ENCODE measurements around the gene OGT.

Gene OGT

DNA sequence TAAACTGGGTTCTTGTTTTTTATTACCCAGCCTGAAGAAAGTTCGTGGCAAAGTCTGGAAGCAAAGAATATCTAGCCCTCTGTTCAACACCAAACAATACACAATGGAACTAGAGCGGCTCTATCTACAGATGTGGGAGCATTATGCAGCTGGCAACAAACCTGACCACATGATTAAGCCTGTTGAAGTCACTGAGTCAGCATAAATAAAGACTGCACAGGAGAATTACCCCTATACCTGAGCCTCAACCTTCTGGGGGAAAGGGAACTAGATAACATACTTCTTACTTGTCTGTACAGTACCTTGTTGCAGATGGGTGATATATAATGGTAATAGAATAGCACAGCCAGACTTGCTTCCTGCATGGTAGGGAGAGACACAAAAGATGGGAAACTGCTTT lies 40.7 kb downstream of the OGT start:
- Histone ChIP-seq H3K9me3 (ENCODE audit: control insufficient read depth, insufficient read depth, low read length) (no peaks in the 10 kb centered on the region), H3K4me2 (ENCODE audit: low read length) (no peak overlapping the region), H3K4me1 (ENCODE audit: control insufficient read depth, low read length) (no peaks in the 10 kb centered on the region), H3K36me3 (ENCODE audit: control insufficient read depth, low read length) (peaks cover 55% of the 10 kb centered on the region), H4K20me1 (ENCODE audit: control insufficient read depth, insufficient read depth, low read depth, low read length) (no peaks in the 10 kb centered on the region), H3K4me3 (ENCODE audit: low read length) (no peak overlapping the region), H3K9me2 (replicated peaks; ENCODE audit: control insufficient read depth, low read length) (no peaks in the 10 kb centered on the region), H3K27me3 (ENCODE audit: control insufficient read depth, low read length) (no peaks in the 10 kb centered on the region), H3F3A (ENCODE audit: control insufficient read depth, insufficient read depth) (no peaks in the 10 kb centered on the region), H3K79me2 (ENCODE audit: control insufficient read depth, low read length) (no peaks in the 10 kb centered on the region), H3K27ac (ENCODE audit: low read depth, low read length) (no peak overlapping the region)
- TF ChIP-seq, protein P1, sequence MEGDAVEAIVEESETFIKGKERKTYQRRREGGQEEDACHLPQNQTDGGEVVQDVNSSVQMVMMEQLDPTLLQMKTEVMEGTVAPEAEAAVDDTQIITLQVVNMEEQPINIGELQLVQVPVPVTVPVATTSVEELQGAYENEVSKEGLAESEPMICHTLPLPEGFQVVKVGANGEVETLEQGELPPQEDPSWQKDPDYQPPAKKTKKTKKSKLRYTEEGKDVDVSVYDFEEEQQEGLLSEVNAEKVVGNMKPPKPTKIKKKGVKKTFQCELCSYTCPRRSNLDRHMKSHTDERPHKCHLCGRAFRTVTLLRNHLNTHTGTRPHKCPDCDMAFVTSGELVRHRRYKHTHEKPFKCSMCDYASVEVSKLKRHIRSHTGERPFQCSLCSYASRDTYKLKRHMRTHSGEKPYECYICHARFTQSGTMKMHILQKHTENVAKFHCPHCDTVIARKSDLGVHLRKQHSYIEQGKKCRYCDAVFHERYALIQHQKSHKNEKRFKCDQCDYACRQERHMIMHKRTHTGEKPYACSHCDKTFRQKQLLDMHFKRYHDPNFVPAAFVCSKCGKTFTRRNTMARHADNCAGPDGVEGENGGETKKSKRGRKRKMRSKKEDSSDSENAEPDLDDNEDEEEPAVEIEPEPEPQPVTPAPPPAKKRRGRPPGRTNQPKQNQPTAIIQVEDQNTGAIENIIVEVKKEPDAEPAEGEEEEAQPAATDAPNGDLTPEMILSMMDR (IDR thresholded peaks at IDR 0.05; ENCODE audit: low read depth, low read length, poor library complexity, severe bottlenecking): no peak
- no peak for TF ChIP-seq EZH2phosphoT487 (IDR thresholded peaks at IDR 0.05; ENCODE audit: borderline replicate concordance, low read length)

DNA sequence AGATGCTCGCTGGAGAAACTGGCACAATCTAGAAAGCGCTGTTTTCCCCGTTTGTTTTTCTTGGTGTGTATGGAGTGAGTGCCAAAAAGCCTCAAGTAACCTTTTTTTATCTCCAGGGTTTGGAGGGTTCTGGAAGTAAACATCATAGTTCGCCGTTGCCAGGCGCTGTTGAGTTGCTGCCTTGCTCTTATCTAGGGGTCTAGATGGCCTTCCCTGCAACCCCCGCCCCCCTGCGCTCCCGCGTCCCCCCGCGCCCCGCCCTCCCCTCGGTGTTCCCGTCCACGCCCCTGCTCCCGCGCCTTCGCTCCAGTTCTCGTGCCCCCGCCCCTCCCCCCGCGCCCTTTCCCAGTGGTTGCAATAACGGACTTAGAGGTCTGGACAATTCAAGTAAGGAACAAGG lies 44.8 kb downstream of the OGT start:
- no peak for TF ChIP-seq EZH2phosphoT487 (IDR thresholded peaks at IDR 0.05; ENCODE audit: borderline replicate concordance, low read length)
- TF ChIP-seq, protein P1 (IDR thresholded peaks at IDR 0.05; ENCODE audit: low read depth, low read length, poor library complexity, severe bottlenecking): no peak
- H3K27me3 ChIP-seq (ENCODE audit: control insufficient read depth, low read length): no peaks in the 10 kb centered on the region

DNA sequence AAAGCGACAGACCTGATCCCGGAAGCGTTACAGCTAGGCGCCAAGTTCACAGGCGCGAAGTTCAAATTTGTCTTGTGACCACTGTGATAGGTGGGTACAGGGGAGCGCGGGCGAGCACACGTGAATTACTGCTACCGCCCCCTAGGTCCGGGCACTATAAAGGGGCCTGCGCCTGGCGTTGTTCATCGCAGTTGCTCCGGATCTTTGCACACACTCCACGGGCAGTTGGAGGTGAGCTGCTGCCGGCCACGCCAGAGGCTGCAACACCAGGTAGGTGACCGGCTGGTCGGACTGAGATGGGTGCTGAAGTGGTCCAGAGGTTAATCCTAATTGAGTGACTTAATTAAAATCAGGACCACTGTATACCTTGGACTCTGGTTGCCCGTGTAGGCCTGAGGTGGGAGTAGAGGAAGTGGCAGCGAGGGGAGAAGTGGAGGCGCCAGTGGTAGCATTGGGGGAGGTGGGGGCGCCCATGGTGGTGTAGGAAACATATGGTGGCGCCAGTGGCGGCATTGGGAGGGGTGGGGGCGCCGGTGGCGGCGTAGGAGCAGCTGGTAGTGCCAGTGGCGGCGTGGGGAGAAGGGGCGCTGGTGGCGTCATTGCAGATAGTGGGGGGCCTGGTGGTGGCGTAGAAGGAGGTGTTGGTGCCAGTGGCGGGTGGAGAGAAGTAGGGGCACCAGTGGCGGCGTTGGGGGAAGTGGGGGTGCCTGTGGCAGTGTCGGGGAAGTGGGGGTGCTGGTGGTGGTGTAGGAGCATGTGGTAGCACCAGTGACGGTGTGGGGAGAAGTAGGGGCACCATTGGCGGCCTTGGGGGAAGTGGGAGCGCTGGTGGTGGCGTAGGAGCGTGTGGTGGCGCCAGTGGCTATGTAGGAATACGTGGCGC lies 45.6 kb downstream of the OGT start, which contains the start of gene GCNA:
TSS of gene GCNA (plus strand) at position 185 of the 883 bp plus-strand sequence. CDS start 2,385 bp downstream, outside the sequence.
- H3K4me2 ChIP-seq (ENCODE audit: low read length): no peak within 1 kb of the TSS
- H3K27ac ChIP-seq (ENCODE audit: low read depth, low read length): no peak within 1 kb of the TSS
- peaks cover 35% of the 10 kb centered on the region for H3K36me3 ChIP-seq (ENCODE audit: control insufficient read depth, low read length)
- H3K27me3 ChIP-seq (ENCODE audit: control insufficient read depth, low read length): no peaks in the 10 kb centered on the region
- no peak within 1 kb of the TSS for H3K4me3 ChIP-seq (ENCODE audit: low read length)
- no peaks in the 10 kb centered on the region for H3K79me2 ChIP-seq (ENCODE audit: control insufficient read depth, low read length)
- H4K20me1 ChIP-seq (ENCODE audit: control insufficient read depth, insufficient read depth, low read depth, low read length): no peaks in the 10 kb centered on the region
- TF ChIP-seq, protein P1 (IDR thresholded peaks at IDR 0.05; ENCODE audit: low read depth, low read length, poor library complexity, severe bottlenecking): no peak
- H3F3A ChIP-seq (ENCODE audit: control insufficient read depth, insufficient read depth): no peaks in the 10 kb centered on the region
- H3K9me3 ChIP-seq (ENCODE audit: control insufficient read depth, insufficient read depth, low read length): no peaks in the 10 kb centered on the region
- H3K9me2 ChIP-seq (replicated peaks; ENCODE audit: control insufficient read depth, low read length): no peaks in the 10 kb centered on the region
- H3K4me1 ChIP-seq (ENCODE audit: control insufficient read depth, low read length): no peaks in the 10 kb centered on the region

More for the DNA sequence above, 44.8 kb downstream of the OGT start:
- no peak overlapping the region for H3K4me3 ChIP-seq (ENCODE audit: low read length)
- no peak overlapping the region for H3K4me2 ChIP-seq (ENCODE audit: low read length)
- no peak overlapping the region for H3K27ac ChIP-seq (ENCODE audit: low read depth, low read length)
- H3K9me2 ChIP-seq (replicated peaks; ENCODE audit: control insufficient read depth, low read length): no peaks in the 10 kb centered on the region
- no peaks in the 10 kb centered on the region for H3K79me2 ChIP-seq (ENCODE audit: control insufficient read depth, low read length)
- H3K4me1 ChIP-seq (ENCODE audit: control insufficient read depth, low read length): no peaks in the 10 kb centered on the region
- H3F3A ChIP-seq (ENCODE audit: control insufficient read depth, insufficient read depth): no peaks in the 10 kb centered on the region
- H3K36me3 ChIP-seq (ENCODE audit: control insufficient read depth, low read length): peaks cover 44% of the 10 kb centered on the region
- no peaks in the 10 kb centered on the region for H4K20me1 ChIP-seq (ENCODE audit: control insufficient read depth, insufficient read depth, low read depth, low read length)
- no peaks in the 10 kb centered on the region for H3K9me3 ChIP-seq (ENCODE audit: control insufficient read depth, insufficient read depth, low read length)

Measured in DOHH2 (cell line).